GM21619 (cell line): ENCODE measurements around the gene DNAI4.
"Not testable (repeated sequence)": the region's sequence is repeated elsewhere in the genome, so short reads cannot be mapped to it uniquely, and the experiment has no call there.

Source experiments
- ATAC-seq: cut with Tn5 transposase; IDR thresholded peaks from one replicate; pipeline ENCODE4 v1.9.1; 2021; ENCODE audit not compliant: unreplicated experiment

DNAI4 gene

GRCh38 chr1:66924756-66925557 is at the start of gene DNAI4, which contains the start of gene MIER1:
TSS of gene DNAI4 (minus strand) at chr1:66924856. CDS start at chr1:66924831, 25 bp downstream.
TSS of gene MIER1 (plus strand) at chr1:66924990. CDS start at chr1:66925029, 39 bp downstream.
- ATAC-seq = peak; percentile 93

- ATAC-seq = no peak
These were observed 43.9 kb upstream of the DNAI4 start for GRCh38 chr1:66968574-66968973.

DNA sequence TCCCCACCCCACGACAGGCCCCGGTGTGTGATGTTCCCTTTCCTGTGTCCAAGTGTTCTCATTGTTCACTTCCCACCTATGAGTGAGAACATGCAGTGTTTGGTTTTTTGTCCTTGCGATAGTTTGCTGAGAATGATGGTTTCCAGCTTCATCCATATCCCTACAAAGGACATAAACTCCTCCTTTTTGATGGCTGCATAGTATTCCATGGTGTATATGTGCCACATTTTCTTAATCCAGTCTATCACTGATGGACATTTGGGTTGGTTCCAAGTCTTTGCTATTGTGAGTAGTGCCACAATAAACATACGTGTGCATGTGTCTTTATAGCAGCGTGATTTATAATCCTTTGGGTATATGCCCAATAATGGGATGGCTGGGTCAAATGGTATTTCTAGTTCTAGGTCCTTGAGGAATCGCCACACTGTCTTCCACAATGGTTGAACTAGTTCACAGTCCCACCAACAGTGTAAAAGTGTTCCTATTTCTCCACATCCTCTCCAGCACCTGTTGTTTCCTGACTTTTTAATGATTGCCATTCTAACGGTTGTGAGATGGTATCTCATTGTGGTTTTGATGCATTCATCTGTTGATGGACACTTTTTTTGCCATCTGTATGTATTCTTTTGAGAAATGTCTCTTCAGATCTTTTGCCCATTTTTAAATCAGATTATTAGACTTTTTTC is 41.7 kb upstream of the DNAI4 start:
- ATAC-seq = not testable (repeated sequence)

- no peak for ATAC-seq
These were observed 33.3 kb upstream of the DNAI4 start for GRCh38 chr1:66957938-66958337.

- ATAC-seq = peak; percentile 92
These were observed 29.6 kb upstream of the DNAI4 start for GRCh38 chr1:66954208-66954607.

DNA sequence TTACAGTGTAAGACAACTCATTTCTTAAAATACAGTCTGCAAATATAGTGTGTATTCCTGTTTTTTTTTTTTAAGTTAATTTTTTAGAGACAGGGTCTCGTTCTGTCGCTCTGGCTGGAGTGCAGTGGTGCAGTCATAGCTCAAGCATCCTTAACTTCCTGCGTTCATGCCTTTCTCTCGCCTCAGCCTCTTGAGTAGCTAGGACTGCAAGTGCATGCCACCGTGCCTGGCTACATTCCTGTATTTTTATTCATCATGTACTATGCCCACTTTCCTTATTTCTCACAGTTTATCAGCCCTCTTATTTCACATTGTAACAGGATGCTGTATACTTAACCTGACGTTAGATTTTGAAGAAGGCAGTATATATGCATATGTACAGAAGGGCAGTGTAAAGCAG is 26.9 kb upstream of the DNAI4 start:
- no peak for ATAC-seq

- ATAC-seq = no peak
These were observed 22.6 kb upstream of the DNAI4 start for GRCh38 chr1:66947267-66947666.

- ATAC-seq = no peak
These were observed 20.7 kb upstream of the DNAI4 start for GRCh38 chr1:66945316-66945715.

- no peak for ATAC-seq
These were observed 19.9 kb upstream of the DNAI4 start for GRCh38 chr1:66944330-66945274.

- ATAC-seq = no peak
These were observed 18.8 kb upstream of the DNAI4 start for GRCh38 chr1:66943361-66943969.

- no peak for ATAC-seq
These were observed 16.3 kb upstream of the DNAI4 start for GRCh38 chr1:66940981-66941380.

GRCh38 chr1:66938613-66939012 is 14.0 kb upstream of the DNAI4 start:
- no peak for ATAC-seq

DNA sequence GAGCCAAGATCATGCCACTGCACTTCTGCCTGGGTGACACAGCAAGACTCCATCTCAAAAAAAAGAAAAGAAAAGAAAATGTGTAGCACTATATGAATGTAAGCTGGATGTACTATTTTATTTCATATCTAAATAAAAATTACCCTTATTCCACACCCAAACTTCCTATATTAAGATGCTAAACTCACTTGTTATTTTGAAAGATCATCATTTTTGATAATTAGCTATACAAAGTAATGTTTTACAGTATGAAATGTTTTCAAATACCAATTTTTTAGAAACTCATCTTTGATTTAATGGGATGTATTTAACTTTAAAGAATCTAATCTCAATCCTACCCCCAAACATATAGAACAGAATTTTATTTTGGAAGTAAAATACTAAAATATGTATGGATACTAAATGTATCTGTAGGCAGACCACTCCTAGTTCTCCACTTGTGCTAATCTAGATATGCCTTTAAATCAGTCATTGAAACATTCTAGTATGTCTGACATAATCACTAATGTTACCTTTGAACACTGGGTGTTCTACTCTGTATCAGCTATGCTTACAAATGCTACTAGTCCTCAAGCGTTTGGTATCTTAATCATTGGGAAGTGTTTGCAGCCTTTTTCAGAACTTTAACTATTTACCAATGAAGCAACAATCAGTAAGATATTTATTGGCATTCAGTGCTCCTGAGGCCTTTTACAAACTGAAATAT is 13.0 kb upstream of the DNAI4 start:
- no peak for ATAC-seq

DNA sequence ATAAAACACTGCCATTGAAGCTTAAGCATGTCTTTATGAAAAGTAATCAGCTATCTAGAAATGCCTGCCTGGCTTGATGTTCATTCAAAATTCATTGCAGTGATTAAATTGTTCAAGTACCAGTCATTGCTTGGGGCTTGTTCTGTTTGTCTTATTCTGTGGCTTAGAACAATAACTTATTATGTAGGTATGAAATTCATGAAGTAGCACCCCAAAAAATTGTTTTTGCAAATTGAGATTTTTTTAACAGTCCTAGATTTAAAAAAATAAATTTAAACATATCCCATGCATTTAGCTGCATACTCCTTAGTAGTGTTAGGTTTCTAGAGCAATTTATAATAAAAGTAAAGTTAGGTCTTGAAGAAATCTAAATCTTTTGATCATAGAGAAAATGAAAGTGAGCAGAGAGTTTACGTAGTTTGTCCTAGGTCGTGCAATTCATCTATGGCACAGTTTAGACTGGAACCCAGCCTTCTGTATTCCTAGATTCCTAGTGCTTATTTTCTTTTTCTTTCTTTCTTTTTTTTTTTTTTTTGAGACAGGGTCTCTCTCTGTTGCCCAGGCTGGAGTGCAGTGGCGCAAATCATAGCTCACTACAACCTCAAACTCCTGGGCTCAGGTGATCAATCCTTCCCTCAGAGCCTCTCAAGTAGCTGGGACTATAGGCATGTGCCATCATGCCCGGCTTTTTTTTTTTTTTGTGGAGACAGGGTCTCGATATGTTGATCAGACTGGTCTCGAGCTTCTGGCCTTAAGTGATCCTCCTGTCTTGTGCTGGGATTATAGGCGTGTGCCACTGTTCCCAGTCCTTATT is 9.4 kb upstream of the DNAI4 start:
- ATAC-seq = no peak

GRCh38 chr1:66932291-66932690 is 7.6 kb upstream of the DNAI4 start:
- ATAC-seq = no peak

GRCh38 chr1:66931590-66931989 is 6.9 kb upstream of the DNAI4 start:
- no peak for ATAC-seq

DNA sequence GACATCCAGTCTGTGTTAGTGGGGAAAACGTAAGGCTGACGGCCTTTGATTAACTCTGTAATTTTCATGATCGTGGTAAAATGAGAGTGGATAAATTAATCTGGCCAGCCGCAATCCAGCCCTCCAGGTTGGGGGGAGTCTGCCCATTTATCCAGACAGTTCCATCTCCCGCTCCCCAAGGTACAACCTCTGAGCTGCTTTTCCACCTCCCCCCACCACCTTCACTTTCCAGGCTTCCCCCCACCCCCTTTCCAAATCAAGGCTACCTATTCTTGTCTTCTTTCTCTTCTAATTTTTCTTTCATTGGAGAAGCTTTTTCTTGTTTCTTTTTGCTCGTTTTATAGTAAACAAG is 6.1 kb upstream of the DNAI4 start:
- no peak for ATAC-seq

- peak; percentile 54 for ATAC-seq
These were observed 5.6 kb upstream of the DNAI4 start for GRCh38 chr1:66929999-66930822.

GRCh38 chr1:66929691-66929998 is 5.0 kb upstream of the DNAI4 start:
- no peak for ATAC-seq
